Uterus (tissue), 4 donors: Measurements from ENCODE around the gene CHST11. TPM values are rescaled to one million over a fixed set of nuclear protein-coding genes. Genes with fewer than 3 reads are reported as not detected.

ENCODE experiments used
- DNase-seq, 2 donors: peaks; one replicate each; pipeline ENCODE4 v3.0.0-alpha.2; 2019 to 2020
- H3K27ac ChIP-seq, 2 donors: fragments of 200-600 bp; sonication (generic); 1 replicate in 1 of 2; 2 replicates in 1 of 2; pipeline ENCODE4 v1.5.1; 2016 to 2018
- H3K27me3 ChIP-seq, 2 donors: fragments of 200-600 bp; sonication (generic); one replicate each; pipeline ENCODE4 v1.5.1; 2018 to 2019; ENCODE audit warnings: control low read depth in 1 of 2
- H3K36me3 ChIP-seq, 2 donors: fragments of 200-600 bp; sonication (generic); one replicate each; pipeline ENCODE4 v1.5.1; 2019; ENCODE audit warnings: control low read depth in 1 of 2
- H3K4me1 ChIP-seq, 2 donors: fragments of 200-600 bp; sonication (generic); one replicate each; pipeline ENCODE4 v1.5.1; 2018 to 2019; ENCODE audit warnings: control low read depth in 1 of 2
- H3K4me3 ChIP-seq, 2 donors: fragments of 200-600 bp; sonication (generic); 1 replicate in 1 of 2; 2 replicates in 1 of 2; pipeline ENCODE4 v1.5.1; 2018 to 2019; ENCODE audit warnings: mild to moderate bottlenecking in 1 of 2
- H3K9me3 ChIP-seq, 2 donors: fragments of 200-600 bp; sonication (generic); one replicate each; pipeline ENCODE4 v1.5.1; 2019; ENCODE audit warnings: control low read depth in 1 of 2
- POLR2A ChIP-seq, 2 donors: fragments of 450-650 bp; IDR thresholded peaks; one replicate each; pipeline ENCODE4 v1.6.1; 2016; ENCODE audit warnings: antibody characterized with exemption in 2 of 2, mild to moderate bottlenecking in 1 of 2, moderate library complexity in 1 of 2
- intact Hi-C: fragments of 100-400 bp; cut with DNase I; formaldehyde crosslinking; loops from one replicate; pipeline ENCODE4 v1.15.1; 2023; ENCODE audit warnings: low total_unique reads
- total RNA-seq, 4 donors: library from RNA; depleted of rRNA in 3 of 4; stranded (reverse); fragments of >200 nt in 3 of 4; gene quantifications; one replicate each; pipeline versions ENCODE4 v1.1.0 to v1.2.4, GENCODE V29; 2014 to 2023
- TF ChIP-seq, protein P1 (sequence below), 4 experiments: fragments of 200-600 bp in 2 of 4; fragments of 450-650 bp in 2 of 4; sonication (generic) in 2 of 4; IDR thresholded peaks; one replicate each; pipeline ENCODE4 v1.5.1; 2016 to 2019; ENCODE audit warnings: antibody characterized with exemption in 4 of 4, mild to moderate bottlenecking in 2 of 4, moderate library complexity in 1 of 4
- donor health status: DM: yes; HTN: yes; CAD: no.

Gene CHST11
- total RNA-seq, 4 donors from 2014 or later: 21.0 to 82.1 (median 58.7) TPM

- Histone ChIP-seq H3K27me3 (no peaks in the 10 kb centered on the region), H3K9me3 (no peaks in the 10 kb centered on the region), H3K4me1 (no peaks in the 10 kb centered on the region), H3K27ac (no peak overlapping the region), H3K4me3 (no peak overlapping the region), H3K36me3 (no peaks in the 10 kb centered on the region)
- no peak for DNase-seq
- intact Hi-C loops: no loop called here
- TF ChIP-seq, protein P1, sequence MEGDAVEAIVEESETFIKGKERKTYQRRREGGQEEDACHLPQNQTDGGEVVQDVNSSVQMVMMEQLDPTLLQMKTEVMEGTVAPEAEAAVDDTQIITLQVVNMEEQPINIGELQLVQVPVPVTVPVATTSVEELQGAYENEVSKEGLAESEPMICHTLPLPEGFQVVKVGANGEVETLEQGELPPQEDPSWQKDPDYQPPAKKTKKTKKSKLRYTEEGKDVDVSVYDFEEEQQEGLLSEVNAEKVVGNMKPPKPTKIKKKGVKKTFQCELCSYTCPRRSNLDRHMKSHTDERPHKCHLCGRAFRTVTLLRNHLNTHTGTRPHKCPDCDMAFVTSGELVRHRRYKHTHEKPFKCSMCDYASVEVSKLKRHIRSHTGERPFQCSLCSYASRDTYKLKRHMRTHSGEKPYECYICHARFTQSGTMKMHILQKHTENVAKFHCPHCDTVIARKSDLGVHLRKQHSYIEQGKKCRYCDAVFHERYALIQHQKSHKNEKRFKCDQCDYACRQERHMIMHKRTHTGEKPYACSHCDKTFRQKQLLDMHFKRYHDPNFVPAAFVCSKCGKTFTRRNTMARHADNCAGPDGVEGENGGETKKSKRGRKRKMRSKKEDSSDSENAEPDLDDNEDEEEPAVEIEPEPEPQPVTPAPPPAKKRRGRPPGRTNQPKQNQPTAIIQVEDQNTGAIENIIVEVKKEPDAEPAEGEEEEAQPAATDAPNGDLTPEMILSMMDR (IDR thresholded peaks at IDR 0.05): no peak
- no peak for TF ChIP-seq POLR2A (IDR thresholded peaks at IDR 0.05)
Observed at GRCh38 chr12:104478396-104479122, 21.8 kb downstream of the CHST11 start.

DNA sequence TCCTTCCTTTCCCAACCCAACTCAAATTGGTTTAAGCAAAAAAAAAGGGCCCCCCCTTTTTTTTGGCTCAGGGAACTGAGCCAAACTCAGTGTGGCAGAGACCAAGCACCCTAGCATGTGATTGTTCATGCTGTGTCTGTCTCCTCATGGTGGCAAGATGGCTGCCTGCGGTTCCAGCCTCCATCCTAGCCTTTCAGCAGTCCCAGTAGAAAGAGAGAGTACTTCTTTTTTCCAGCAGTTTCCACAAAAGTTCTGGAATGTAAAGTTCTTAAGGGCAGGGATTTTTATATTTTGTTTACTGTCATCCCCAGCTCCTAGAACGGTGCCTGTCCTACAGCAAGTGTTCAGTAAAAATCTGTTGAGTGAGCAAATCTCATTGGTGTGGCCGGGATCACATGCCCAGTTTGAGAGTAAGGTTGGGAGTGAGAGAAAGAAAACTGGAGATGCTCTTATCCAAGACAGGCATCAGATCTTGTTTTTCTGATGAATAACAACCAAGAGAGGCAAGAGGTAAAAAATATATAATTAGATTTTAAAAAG is 22.4 kb downstream of the CHST11 start:
- no peak for DNase-seq
- H3K36me3 ChIP-seq: no peaks in the 10 kb centered on the region

GRCh38 chr12:104480012-104480411 is 23.3 kb downstream of the CHST11 start:
- Histone ChIP-seq H3K4me1 (no peaks in the 10 kb centered on the region), H3K36me3 (no peaks in the 10 kb centered on the region), H3K27me3 (no peaks in the 10 kb centered on the region), H3K9me3 (no peaks in the 10 kb centered on the region), H3K27ac (no peak overlapping the region), H3K4me3 (no peak overlapping the region)
- intact Hi-C loops: no loop called here
- DNase-seq: no peak
- no peak for TF ChIP-seq POLR2A (IDR thresholded peaks at IDR 0.05)
- TF ChIP-seq, protein P1 (IDR thresholded peaks at IDR 0.05): no peak

More for the DNA sequence above, 22.4 kb downstream of the CHST11 start:
- H3K4me3 ChIP-seq: no peak overlapping the region
- no peaks in the 10 kb centered on the region for H3K27me3 ChIP-seq
- intact Hi-C loops: no loop called here
- no peak overlapping the region for H3K27ac ChIP-seq
- H3K4me1 ChIP-seq: no peaks in the 10 kb centered on the region
- H3K9me3 ChIP-seq: no peaks in the 10 kb centered on the region
- TF ChIP-seq, protein P1 (IDR thresholded peaks at IDR 0.05): no peak
- no peak for TF ChIP-seq POLR2A (IDR thresholded peaks at IDR 0.05)

DNA sequence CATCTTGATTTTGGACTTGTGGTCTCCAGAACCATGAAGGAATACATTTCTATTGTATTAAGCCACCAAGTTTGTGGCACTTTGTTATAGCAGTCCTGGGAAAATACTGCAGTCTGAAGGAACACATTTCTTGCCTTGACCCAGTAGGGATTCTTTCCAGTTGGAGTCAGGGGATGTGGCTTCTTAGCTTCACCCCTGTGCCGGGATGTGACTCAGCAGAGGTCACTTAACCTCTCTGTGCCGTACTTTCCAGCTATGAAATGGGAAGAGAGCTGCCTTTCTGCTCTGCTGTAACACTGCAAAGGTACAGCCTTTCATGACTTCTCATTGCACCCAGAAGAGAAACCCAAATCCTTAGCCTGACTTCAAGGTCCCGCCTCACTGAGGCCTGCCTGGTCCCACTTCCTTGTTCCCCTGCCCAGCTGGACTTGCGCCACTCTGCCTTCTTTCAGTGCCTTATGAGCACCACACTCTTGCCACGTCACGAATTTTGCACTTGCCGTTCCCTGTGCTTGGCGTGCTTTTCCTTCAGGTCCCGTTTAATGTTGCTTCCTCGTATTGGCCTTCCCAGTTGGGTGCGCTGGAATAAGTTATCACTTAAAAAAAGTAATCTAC is 24.2 kb downstream of the CHST11 start:
- DNase-seq: no peak
- H3K9me3 ChIP-seq: no peaks in the 10 kb centered on the region
- intact Hi-C loops: no loop called here
- H3K4me1 ChIP-seq: no peaks in the 10 kb centered on the region
- no peak overlapping the region for H3K4me3 ChIP-seq
- H3K27ac ChIP-seq: no peak overlapping the region
- H3K36me3 ChIP-seq: no peaks in the 10 kb centered on the region
- no peaks in the 10 kb centered on the region for H3K27me3 ChIP-seq
- TF ChIP-seq, protein P1 (IDR thresholded peaks at IDR 0.05): no peak
- TF ChIP-seq POLR2A (IDR thresholded peaks at IDR 0.05): no peak

DNA sequence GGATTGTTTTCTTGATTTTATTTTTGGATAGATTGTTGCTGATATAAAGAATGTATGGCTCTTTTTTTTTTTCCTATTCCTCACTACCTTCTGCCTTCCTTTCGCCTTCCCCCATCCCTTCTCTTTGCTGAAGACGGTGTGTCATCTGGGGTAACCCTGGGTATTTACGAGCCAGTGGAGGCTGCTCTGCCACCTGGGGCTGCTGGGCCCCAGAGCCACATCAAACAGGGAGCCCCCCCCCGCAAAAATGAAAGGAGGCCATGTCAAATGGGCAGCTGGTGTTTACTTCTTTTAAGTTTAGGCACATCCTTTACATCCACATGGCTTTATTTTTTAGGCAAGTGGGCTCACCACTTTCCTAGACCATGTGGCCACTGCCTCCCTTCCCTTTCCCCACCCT is 25.4 kb downstream of the CHST11 start:
- Histone ChIP-seq H3K27ac (no peak overlapping the region), H3K4me3 (no peak overlapping the region), H3K4me1 (no peaks in the 10 kb centered on the region), H3K36me3 (no peaks in the 10 kb centered on the region), H3K27me3 (no peaks in the 10 kb centered on the region), H3K9me3 (no peaks in the 10 kb centered on the region)
- TF ChIP-seq, protein P1 (IDR thresholded peaks at IDR 0.05): no peak
- no peak for TF ChIP-seq POLR2A (IDR thresholded peaks at IDR 0.05)
- no peak for DNase-seq
- intact Hi-C loops: no loop called here
